Measurements from ENCODE around the gene ADAMTSL4.

DNA sequence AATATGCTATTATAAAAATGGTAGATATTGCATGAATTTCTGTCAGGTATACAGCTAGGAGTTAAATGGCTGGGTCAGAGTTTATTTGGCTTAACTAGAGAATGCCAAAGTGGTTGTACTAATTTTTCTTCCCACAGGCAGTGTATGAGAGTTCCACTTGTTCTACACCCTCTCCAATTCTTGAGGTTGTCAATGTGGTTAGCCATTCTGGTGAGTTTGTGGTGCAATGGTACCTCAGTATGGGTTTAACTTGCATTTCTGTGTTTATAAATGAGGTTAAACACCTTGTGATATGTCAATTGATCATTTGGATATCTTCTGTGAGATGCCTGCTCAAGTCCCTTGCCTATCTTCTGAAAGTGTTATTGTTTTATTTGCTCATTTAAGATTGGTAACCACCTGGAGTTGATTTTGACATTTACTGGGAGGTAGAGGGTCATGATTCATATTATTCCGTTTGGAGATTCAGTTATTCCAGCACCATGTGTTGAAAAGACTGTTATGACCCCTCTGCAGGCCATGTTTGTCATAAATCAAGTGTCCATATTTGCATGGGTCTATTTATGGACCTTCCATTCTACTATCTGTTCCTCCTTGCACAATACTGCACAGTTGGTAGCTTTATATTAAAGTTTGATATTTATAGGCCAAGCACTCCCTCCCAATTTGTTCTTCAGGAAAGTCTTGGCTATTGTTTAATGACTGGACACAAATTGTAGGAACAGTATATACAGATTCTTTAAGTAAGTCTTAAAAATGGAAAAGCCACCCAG is 27.8 kb upstream of the ADAMTSL4 start:
- TF ChIP-seq CTCF (IDR thresholded peaks at IDR 0.05) = no peak
- no peak for TF ChIP-seq POLR2A (IDR thresholded peaks at IDR 0.05)
- TF ChIP-seq POLR2AphosphoS5 (IDR thresholded peaks at IDR 0.05) = no peak
- TF ChIP-seq EP300 (IDR thresholded peaks at IDR 0.05) = no peak
